Thoracic aorta (tissue), 2 donors: Measurements from ENCODE around the gene PLEKHH1. TPM values are rescaled to one million over a fixed set of nuclear protein-coding genes. Genes with fewer than 3 reads are reported as not detected.

Experiments
- ATAC-seq: fragments of 150-250 bp; one replicate; pipeline ENCODE4 v1.8.0; 2017; ENCODE audit warnings: low read depth; ENCODE audit not compliant: insufficient number of reproducible peaks, low FRiP score
- DNase-seq: peaks from one replicate; pipeline ENCODE4 v3.0.0-alpha.2; 2020; ENCODE audit warnings: low spot score
- H3K27ac ChIP-seq, 2 donors: fragments of 200-600 bp; sonication (generic); 1 replicate in 1 of 2; 2 replicates in 1 of 2; pipeline ENCODE4 v1.5.1; 2016; ENCODE audit warnings: mild to moderate bottlenecking in 2 of 2, moderate library complexity in 2 of 2
- H3K27me3 ChIP-seq: fragments of 200-600 bp; sonication (generic); replicated peaks from 2 replicates; pipeline ENCODE4 v1.6.0; 2016; ENCODE audit warnings: mild to moderate bottlenecking; ENCODE audit not compliant: insufficient read depth
- H3K36me3 ChIP-seq: fragments of 200-600 bp; sonication (generic); one replicate; pipeline ENCODE4 v1.5.1; 2016
- H3K4me1 ChIP-seq, 2 donors: fragments of 200-600 bp; sonication (generic); 1 replicate in 1 of 2; 2 replicates in 1 of 2; pipeline versions ENCODE4 v1.5.1 to v1.6.0; 2016; ENCODE audit warnings: low read depth in 2 of 2, mild to moderate bottlenecking in 1 of 2; ENCODE audit not compliant: control insufficient read depth in 1 of 2
- H3K4me3 ChIP-seq: fragments of 200-600 bp; sonication (generic); 2 replicates; pipeline ENCODE4 v1.5.1; 2016; ENCODE audit warnings: mild to moderate bottlenecking
- H3K9me3 ChIP-seq: fragments of 200-600 bp; sonication (generic); 2 replicates; pipeline ENCODE4 v1.5.1; 2016
- total RNA-seq, 2 donors: library from RNA; depleted of rRNA; stranded (reverse); fragments of >200 nt; gene quantifications; one replicate each; pipeline versions ENCODE4 v1.1.0 to v1.2.3, GENCODE V29; 2016
- TF ChIP-seq, protein P1 (sequence below): fragments of 200-600 bp; sonication (generic); IDR thresholded peaks from one replicate; pipeline ENCODE4 v1.5.1; 2019; ENCODE audit warnings: antibody characterized with exemption

Gene PLEKHH1
- total RNA-seq, 2 donors from 2014 or later: 1.4 to 3.8 TPM

DNA sequence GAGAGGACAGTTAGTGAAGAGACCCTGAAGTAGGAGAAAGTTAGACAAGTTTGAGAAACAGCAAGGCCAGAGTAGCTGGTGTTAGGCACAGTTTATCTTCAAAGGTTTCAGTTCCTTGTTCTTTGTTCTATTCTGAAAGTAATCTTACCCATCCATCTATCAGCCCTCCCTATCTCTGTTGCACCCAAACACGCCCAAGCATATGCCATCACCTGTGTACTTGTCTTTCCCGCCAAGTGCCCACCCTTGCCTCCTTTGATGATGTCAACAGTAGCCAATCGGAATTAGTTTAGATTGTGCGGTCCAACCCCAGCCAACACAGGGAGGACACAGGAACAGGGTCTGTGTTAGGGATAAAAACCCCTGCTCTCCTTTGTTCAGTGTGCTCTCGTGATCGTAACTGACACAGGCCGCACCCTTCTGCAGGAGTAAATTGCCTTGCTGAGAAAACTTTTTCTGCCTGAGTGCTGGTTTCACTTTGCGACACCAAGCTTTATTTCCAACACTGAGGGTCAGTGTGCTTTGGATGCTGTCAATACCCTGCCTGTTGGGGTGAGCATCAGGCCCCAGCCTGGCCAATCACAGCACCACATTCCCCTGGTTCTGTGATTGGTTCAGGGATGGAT, 39.9 kb upstream of the PLEKHH1 start:
- TF ChIP-seq, protein P1, sequence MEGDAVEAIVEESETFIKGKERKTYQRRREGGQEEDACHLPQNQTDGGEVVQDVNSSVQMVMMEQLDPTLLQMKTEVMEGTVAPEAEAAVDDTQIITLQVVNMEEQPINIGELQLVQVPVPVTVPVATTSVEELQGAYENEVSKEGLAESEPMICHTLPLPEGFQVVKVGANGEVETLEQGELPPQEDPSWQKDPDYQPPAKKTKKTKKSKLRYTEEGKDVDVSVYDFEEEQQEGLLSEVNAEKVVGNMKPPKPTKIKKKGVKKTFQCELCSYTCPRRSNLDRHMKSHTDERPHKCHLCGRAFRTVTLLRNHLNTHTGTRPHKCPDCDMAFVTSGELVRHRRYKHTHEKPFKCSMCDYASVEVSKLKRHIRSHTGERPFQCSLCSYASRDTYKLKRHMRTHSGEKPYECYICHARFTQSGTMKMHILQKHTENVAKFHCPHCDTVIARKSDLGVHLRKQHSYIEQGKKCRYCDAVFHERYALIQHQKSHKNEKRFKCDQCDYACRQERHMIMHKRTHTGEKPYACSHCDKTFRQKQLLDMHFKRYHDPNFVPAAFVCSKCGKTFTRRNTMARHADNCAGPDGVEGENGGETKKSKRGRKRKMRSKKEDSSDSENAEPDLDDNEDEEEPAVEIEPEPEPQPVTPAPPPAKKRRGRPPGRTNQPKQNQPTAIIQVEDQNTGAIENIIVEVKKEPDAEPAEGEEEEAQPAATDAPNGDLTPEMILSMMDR: no peak
- no peak for DNase-seq
- H3K27me3 ChIP-seq: no peaks in the 10 kb centered on the region

DNA sequence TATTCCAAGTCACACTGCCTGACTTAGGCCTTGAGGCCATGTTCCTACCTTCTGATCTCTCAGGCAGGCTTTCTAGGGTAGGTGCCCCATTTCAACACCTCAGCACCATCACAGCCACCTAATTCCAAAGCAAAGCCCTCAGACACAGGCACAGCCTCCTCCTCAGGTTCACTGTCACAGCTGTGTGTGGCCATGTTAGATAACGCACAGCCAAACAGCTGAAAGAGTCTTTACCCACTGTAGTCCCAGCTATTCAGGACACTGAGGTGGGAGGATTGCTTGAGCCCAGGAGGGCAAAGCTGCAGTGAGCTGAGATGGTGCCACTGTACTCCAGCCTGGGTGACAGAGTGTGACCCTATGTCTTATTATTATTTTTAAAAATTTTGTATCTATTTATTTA, 37.3 kb upstream of the PLEKHH1 start:
- H3K36me3 ChIP-seq: no peaks in the 10 kb centered on the region
- H3K27ac ChIP-seq: no peak overlapping the region
- H3K27me3 ChIP-seq: no peaks in the 10 kb centered on the region
- TF ChIP-seq, protein P1: no peak
- H3K9me3 ChIP-seq: peaks cover 11% of the 10 kb centered on the region
- H3K4me1 ChIP-seq: no peaks in the 10 kb centered on the region
- ATAC-seq: no peak
- no peak for DNase-seq
- H3K4me3 ChIP-seq: no peak overlapping the region

More for the DNA sequence above, 39.9 kb upstream of the PLEKHH1 start:
- H3K36me3 ChIP-seq: no peaks in the 10 kb centered on the region
- no peak overlapping the region for H3K27ac ChIP-seq
- no peak for ATAC-seq
- H3K9me3 ChIP-seq: peaks cover 11% of the 10 kb centered on the region
- no peak overlapping the region for H3K4me3 ChIP-seq
- no peaks in the 10 kb centered on the region for H3K4me1 ChIP-seq

DNA sequence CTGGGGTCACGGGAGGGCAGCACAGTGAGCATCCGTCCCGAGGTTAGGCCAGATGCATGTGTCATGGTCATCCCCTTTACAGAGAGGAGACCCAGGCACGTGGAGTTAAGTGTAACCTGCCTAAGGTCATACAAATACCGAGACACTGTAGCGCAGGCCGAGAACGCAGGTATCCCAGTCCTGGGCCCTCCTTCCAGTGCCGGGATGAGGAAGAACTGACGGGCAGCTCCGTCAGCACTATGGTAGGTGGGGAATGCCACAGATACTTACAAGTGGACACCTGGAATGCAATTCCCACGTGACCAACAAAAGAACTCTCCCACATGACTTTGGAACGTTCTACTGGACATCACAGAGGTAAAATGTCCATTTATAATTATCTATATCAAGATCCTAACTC, 35.9 kb upstream of the PLEKHH1 start:
- H3K9me3 ChIP-seq: peaks cover 11% of the 10 kb centered on the region
- H3K4me1 ChIP-seq: no peaks in the 10 kb centered on the region
- H3K4me3 ChIP-seq: no peak overlapping the region
- no peaks in the 10 kb centered on the region for H3K36me3 ChIP-seq
- TF ChIP-seq, protein P1: no peak
- DNase-seq (no peak), ATAC-seq (no peak)
- no peak overlapping the region for H3K27ac ChIP-seq
- no peaks in the 10 kb centered on the region for H3K27me3 ChIP-seq

DNA sequence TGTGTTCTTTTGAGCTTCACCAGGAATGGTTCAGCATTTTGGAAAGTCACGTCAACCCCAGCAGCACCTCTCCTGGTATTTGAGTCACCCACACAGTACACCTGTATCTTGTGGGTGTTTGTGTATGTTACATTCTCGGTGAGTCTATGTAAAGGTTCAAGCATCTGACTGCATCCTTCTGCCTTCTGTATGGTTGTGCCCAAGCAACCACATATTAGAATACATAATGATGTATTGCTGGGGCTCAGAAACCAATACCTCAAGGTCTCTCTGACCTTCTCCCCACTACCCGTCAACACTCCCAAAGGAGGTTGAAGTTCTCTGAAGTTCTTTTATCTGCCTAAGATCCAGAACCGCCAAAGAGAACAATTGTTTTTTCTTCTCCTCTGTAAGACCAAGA, 35.4 kb upstream of the PLEKHH1 start:
- Histone ChIP-seq H3K9me3 (peaks cover 11% of the 10 kb centered on the region), H3K27ac (no peak overlapping the region), H3K4me3 (no peak overlapping the region), H3K4me1 (no peaks in the 10 kb centered on the region), H3K36me3 (no peaks in the 10 kb centered on the region), H3K27me3 (no peaks in the 10 kb centered on the region)
- ATAC-seq: no peak
- no peak for DNase-seq
- TF ChIP-seq, protein P1: no peak

DNA sequence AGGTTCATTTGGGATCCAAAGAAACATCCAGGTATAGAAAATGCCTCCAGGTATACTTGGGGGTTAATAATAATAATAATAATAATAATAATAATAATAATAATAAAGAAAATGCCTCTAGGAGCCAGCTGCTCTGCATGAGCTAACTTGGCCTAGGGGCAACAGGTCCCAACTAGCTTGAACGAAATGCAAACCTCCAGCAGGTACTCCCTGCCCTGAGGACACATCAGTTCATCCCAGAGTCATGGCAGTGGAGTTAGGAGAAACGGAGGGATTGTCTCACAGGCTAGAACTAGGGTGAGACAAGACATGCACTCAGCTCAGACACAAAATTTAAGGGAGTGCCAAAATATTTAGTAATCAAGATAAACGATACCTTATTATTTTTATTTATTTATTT, 32.1 kb upstream of the PLEKHH1 start:
- DNase-seq (no peak), ATAC-seq (no peak)
- H3K9me3 ChIP-seq: no peaks in the 10 kb centered on the region
- TF ChIP-seq, protein P1: no peak
- H3K27me3 ChIP-seq: no peaks in the 10 kb centered on the region
- no peaks in the 10 kb centered on the region for H3K36me3 ChIP-seq
- H3K4me3 ChIP-seq: no peak overlapping the region
- H3K4me1 ChIP-seq: no peaks in the 10 kb centered on the region
- H3K27ac ChIP-seq: no peak overlapping the region
